Measurements from ENCODE around the gene SMYD5. TPM values are rescaled to one million over a fixed set of nuclear protein-coding genes. Genes with fewer than 3 reads are reported as not detected.
A peak's percentile ranks its signal among the peaks of the same experiment; 100 is the strongest.

Gene SMYD5
- total RNA-seq, 2 donors from 2014 or later, result 10.1 to 19.4 TPM

DNA sequence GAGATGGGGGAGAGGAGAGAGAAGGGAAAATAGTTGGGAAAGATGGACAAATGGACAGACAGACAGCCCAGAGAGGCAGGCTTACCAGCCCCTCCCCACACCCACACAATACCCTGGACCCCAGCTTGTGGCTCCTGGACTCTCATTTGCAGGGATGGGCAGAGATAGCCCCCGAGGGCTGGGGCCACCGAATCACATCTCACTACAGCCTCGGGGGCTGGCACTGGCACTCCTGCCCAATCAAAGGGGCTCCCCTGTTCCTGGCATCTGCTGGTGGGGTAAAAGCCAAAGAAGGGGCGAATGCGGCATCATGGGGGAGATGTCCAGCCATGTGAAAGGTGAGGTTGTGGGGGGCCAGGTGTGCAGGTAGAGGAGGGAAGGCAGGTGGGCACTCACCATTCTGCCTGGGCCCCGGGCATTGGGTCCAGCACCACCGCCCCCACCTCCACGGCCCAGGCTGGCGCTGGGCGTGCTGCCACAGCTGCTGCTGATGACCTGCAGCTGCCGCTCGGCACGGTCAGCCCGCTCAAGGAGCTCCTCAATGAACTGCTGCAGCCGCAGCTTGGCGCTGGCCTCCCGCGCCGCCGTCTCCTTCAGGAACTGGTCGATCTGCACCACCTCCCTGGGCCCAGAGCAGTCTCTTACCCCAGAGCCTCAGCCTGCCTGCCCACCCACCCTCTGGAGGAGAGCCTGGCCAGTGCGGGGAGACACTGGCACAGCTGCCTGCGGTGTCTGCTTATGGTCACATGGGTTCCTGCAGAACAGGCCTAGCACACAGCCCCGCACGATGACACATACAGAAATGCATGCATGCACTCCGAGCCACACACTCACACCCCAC is 52.2 kb downstream of the SMYD5 start:
- peaks cover 9% of the 10 kb centered on the region for H3K4me1 ChIP-seq
- whole genome bisulfite sequencing, 2 donors, result 86 to 92% methylated on average over 18 to 26 of the region's 26 CpGs
- DNase-seq (no peak), ATAC-seq (no peak)
- TF ChIP-seq, protein P1, sequence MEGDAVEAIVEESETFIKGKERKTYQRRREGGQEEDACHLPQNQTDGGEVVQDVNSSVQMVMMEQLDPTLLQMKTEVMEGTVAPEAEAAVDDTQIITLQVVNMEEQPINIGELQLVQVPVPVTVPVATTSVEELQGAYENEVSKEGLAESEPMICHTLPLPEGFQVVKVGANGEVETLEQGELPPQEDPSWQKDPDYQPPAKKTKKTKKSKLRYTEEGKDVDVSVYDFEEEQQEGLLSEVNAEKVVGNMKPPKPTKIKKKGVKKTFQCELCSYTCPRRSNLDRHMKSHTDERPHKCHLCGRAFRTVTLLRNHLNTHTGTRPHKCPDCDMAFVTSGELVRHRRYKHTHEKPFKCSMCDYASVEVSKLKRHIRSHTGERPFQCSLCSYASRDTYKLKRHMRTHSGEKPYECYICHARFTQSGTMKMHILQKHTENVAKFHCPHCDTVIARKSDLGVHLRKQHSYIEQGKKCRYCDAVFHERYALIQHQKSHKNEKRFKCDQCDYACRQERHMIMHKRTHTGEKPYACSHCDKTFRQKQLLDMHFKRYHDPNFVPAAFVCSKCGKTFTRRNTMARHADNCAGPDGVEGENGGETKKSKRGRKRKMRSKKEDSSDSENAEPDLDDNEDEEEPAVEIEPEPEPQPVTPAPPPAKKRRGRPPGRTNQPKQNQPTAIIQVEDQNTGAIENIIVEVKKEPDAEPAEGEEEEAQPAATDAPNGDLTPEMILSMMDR (IDR thresholded peaks at IDR 0.05), result no peak
- no peak for TF ChIP-seq POLR2A (IDR thresholded peaks at IDR 0.05)
- peaks cover 0 to 7% of the 10 kb centered on the region in 2 donors for H3K27me3 ChIP-seq
- H3K4me3 ChIP-seq, result no peak overlapping the region
- peaks cover 0 to 4% (median 0%) of the 10 kb centered on the region in 3 donors for H3K9me3 ChIP-seq
- intact Hi-C loops (cut with DNase I), result no loop called here
- no peaks in the 10 kb centered on the region for H3K36me3 ChIP-seq (replicated peaks in 1 of 2; ENCODE audit: insufficient read depth in 1 of 2, low read depth in 2 of 2)
- no peak overlapping the region for H3K27ac ChIP-seq

DNA sequence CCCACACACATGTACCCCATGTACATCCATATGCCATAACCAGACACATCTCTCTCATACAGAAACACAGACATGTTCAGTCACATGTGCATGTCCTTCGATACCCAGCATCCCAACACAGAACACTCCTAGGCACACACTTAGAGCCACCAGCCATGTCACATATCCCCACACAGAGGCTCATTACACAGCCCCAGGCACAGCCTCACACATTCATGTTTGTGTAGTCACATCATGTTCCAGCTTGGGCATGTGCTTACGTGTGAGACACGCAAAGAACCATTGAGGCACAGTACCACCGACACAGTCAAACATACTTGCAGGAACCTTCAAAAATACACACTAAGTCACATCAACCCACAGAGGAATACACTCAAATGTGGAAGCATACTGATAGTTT is 53.0 kb downstream of the SMYD5 start:
- DNase-seq (no peak), ATAC-seq (no peak)
- intact Hi-C loops (cut with DNase I), result no loop called here
- Histone ChIP-seq H3K4me3 (no peak overlapping the region), H3K4me1 (peaks cover 9% of the 10 kb centered on the region), H3K9me3 (peaks cover 0 to 4% (median 0%) of the 10 kb centered on the region in 3 donors), H3K27me3 (peaks cover 0 to 7% of the 10 kb centered on the region in 2 donors), H3K36me3 (replicated peaks in 1 of 2; ENCODE audit: insufficient read depth in 1 of 2, low read depth in 2 of 2) (no peaks in the 10 kb centered on the region), H3K27ac (no peak overlapping the region)
- no peak for TF ChIP-seq POLR2A (IDR thresholded peaks at IDR 0.05)
- TF ChIP-seq, protein P1 (IDR thresholded peaks at IDR 0.05), result no peak
- 90 to 93% methylated on average over 4 of the region's 4 CpGs for WGBS, 2 donors

DNA sequence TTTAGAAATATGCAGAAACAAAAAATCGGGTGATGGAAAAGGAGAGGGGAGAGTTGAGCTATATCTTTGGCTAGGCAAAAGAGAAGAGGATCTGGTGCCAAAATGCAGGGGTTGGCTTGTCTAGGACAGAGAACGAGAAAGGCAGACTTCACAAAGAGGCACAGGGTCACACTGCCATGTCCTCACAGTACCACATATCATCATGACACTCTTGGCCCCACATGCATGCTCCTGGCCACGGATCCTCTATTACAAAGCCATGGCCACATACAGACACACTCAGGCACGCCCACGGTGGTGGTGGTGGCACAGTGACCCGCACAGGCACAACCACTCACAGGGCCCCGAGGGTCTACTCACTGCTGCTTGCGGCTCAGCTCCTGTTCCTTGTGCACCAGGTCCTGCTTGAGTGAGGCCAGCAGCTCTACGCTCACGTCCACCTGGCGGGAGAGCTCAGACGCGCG is 54.4 kb downstream of the SMYD5 start:
- ATAC-seq (no peak), DNase-seq (no peak)
- 55 to 60% methylated on average over 6 to 14 of the region's 14 CpGs for WGBS, 2 donors
- TF ChIP-seq, protein P1 (IDR thresholded peaks at IDR 0.05), result no peak
- no peak for TF ChIP-seq POLR2A (IDR thresholded peaks at IDR 0.05)
- intact Hi-C loops (cut with DNase I), result no loop called here
- Histone ChIP-seq H3K27ac (no peak overlapping the region), H3K36me3 (replicated peaks in 1 of 2; ENCODE audit: insufficient read depth in 1 of 2, low read depth in 2 of 2) (no peaks in the 10 kb centered on the region), H3K4me3 (no peak overlapping the region), H3K9me3 (peaks cover 0 to 4% (median 0%) of the 10 kb centered on the region in 3 donors), H3K4me1 (peaks cover 9% of the 10 kb centered on the region), H3K27me3 (peaks cover 0 to 7% of the 10 kb centered on the region in 2 donors)

DNA sequence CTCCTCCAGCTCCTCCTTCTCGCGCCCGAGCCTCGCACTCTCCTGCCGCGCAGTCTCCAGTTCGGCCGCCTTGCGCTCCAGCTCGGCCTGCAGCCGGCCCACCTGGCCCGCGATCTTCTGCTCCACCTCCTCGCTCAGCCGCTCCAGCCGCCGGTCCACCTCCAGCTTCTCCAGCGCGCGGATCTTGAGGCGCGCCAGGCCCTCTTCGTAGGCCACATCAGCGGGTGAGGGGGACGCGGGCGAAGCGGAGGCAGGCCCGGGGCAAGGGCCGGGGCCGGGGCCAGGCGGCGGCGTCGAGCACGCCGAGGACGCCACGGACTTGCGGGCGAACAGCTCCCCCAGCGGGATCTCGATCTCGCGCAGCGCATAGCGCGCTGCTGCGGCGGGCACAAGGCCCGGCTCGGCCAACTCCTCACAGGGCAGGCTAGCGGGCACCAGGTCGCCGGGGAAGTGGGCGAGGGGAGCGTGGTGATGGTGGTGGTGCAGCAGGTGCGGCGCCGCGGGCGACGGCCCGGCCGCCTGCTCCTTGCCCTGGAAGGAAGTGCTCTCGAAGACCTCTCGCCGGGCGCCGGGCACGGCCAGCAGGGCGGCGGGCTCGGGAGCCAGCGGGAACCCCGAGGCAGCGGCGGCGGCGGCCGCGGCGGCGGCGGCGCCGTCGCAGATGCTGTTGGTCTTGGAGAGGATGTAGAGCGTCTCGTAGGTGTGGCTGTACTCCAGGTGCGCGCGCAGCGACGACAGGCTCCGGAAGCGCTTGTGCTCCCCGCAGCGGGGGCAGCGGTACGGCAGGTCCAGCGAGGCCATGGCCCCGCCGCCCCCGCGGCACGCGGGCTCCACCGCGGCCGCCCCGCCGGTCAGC is 55.0 kb downstream of the SMYD5 start:
- no peaks in the 10 kb centered on the region for H3K36me3 ChIP-seq (replicated peaks in 1 of 2; ENCODE audit: insufficient read depth in 1 of 2, low read depth in 2 of 2)
- H3K27me3 ChIP-seq, result peaks cover 0 to 7% of the 10 kb centered on the region in 2 donors
- peak in 1 of 3 donors; percentile 11 for TF ChIP-seq POLR2A (IDR thresholded peaks at IDR 0.05)
- TF ChIP-seq, protein P1 (IDR thresholded peaks at IDR 0.05), result peak in 4 of 7 experiments; percentile 14 to 33 (median 22)
- WGBS, 2 donors, result 0 to 9% methylated on average over 6 to 69 of the region's 113 CpGs
- H3K9me3 ChIP-seq, result peaks cover 0 to 4% (median 0%) of the 10 kb centered on the region in 3 donors
- ATAC-seq (peak; percentile 68), DNase-seq (peak; percentile 62 to 81 (median 81))
- H3K4me3 ChIP-seq, result no peak overlapping the region
- H3K4me1 ChIP-seq, result peaks cover 9% of the 10 kb centered on the region
- no peak overlapping the region for H3K27ac ChIP-seq
- intact Hi-C loops (cut with DNase I), result no loop called here
